Activated T-helper 1 cell treated with anti-CD3 and anti-CD28 coated beads, Interleukin-12 subunit alpha, Interleukin-12 subunit beta, Interleukin-2, Interleukin-4 antibody, amounts not matched to agents 30 ng/mL and 10 ng/mL and 1 ng/mL, durations not matched to agents 14 hours and 24 hours and 36 hours (primary cell): ENCODE measurements around the gene SLC19A1. TPM values are rescaled to one million over a fixed set of nuclear protein-coding genes. Genes with fewer than 3 reads are reported as not detected.

Source experiments
- DNase-seq: peaks from one replicate; pipeline ENCODE4 v3.0.0; 2021; ENCODE audit warnings: low spot score
- H3K27ac Mint-ChIP-seq: one replicate; pipeline ENCODE4 v1.8.0; 2021; ENCODE audit warnings: mild to moderate bottlenecking, mixed read lengths
- H3K27me3 Mint-ChIP-seq: one replicate; pipeline ENCODE4 v1.8.0; 2022; ENCODE audit warnings: mild to moderate bottlenecking, moderate library complexity, mixed read lengths; ENCODE audit not compliant: insufficient read depth
- H3K36me3 Mint-ChIP-seq: one replicate; pipeline ENCODE4 v1.8.0; 2021; ENCODE audit warnings: low read depth, mixed read lengths
- H3K4me1 Mint-ChIP-seq: one replicate; pipeline ENCODE4 v1.8.0; 2021; ENCODE audit warnings: low read depth, mixed read lengths
- H3K4me3 Mint-ChIP-seq: one replicate; pipeline ENCODE4 v1.8.0; 2021; ENCODE audit warnings: mild to moderate bottlenecking, moderate library complexity, mixed read lengths
- H3K9me3 Mint-ChIP-seq: one replicate; pipeline ENCODE4 v1.8.0; 2021; ENCODE audit warnings: mixed read lengths
- intact Hi-C: fragments of 100-400 bp; cut with micrococcal nuclease; formaldehyde crosslinking; loops from one replicate; pipeline ENCODE4 v1.15.1; 2024
- total RNA-seq: library from RNA; stranded (reverse); gene quantifications from 2 replicates; pipeline ENCODE4 v1.2.3, GENCODE V29; 2022

SLC19A1 gene
- total RNA-seq, 1 donor from 2014 or later: 105 TPM

GRCh38 chr21:45468051-45468970 lies 73.9 kb downstream of the SLC19A1 start:
- H3K9me3 Mint-ChIP-seq: no peaks in the 10 kb centered on the region
- intact Hi-C loops: no loop called here
- peaks cover 5% of the 10 kb centered on the region for H3K4me1 Mint-ChIP-seq
- no peak overlapping the region for H3K4me3 Mint-ChIP-seq
- no peak for DNase-seq
- H3K36me3 Mint-ChIP-seq: no peaks in the 10 kb centered on the region
- peaks cover 3% of the 10 kb centered on the region for H3K27me3 Mint-ChIP-seq
- H3K27ac Mint-ChIP-seq: no peak overlapping the region

- intact Hi-C loops: no loop called here
- H3K27ac Mint-ChIP-seq: no peak overlapping the region
- no peaks in the 10 kb centered on the region for H3K36me3 Mint-ChIP-seq
- no peak for DNase-seq
- no peak overlapping the region for H3K4me3 Mint-ChIP-seq
- H3K4me1 Mint-ChIP-seq: peaks cover 5% of the 10 kb centered on the region
- H3K9me3 Mint-ChIP-seq: no peaks in the 10 kb centered on the region
- peaks cover 8% of the 10 kb centered on the region for H3K27me3 Mint-ChIP-seq
Observed at GRCh38 chr21:45467221-45467779, 74.9 kb downstream of the SLC19A1 start.

- intact Hi-C loops: no loop called here
Observed at GRCh38 chr21:45466330-45467220, 75.7 kb downstream of the SLC19A1 start.

DNA sequence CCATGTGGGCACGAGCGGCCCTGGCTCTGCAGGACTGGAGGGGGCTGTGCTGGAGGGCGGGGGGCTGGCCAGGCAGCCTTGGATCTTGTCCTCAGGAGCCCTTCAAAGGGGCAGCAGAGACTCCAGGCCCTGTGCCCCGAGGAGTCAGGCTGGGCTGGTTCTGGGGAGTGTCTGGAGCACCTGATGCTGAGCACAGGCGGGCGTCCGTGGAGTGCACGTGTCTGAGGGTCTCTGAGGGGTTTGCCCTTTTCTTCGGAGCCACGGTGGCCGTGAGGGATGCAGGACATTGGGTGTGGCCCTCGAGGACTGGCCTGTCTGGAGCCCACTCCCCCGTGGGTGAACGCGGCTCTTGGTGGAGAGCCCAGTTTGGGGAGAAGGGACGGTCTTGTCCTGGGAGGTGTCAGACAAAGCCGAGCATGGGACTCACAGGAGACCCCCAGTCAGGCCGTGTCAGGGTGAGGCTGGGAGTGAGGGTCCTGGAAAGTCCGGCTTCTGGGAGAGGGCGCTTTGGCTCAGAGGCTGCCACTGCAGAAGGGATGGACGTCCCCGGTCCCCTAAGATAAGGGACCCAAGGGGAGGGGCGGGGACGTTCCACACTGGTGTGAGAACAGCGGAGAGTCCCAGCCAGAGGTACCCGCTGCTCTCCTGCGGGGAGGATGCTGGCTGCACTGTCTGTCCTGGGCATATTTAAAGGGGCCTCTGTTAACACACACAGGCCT lies 76.5 kb downstream of the SLC19A1 start:
- Mint-ChIP-seq H3K36me3 (no peaks in the 10 kb centered on the region), H3K9me3 (no peaks in the 10 kb centered on the region), H3K4me3 (no peak overlapping the region), H3K27me3 (peaks cover 8% of the 10 kb centered on the region), H3K4me1 (no peaks in the 10 kb centered on the region), H3K27ac (no peak overlapping the region)
- no peak for DNase-seq
- intact Hi-C loops: no loop called here

More at GRCh38 chr21:45466330-45467220, 75.7 kb downstream of the SLC19A1 start:
- DNase-seq: no peak
- Mint-ChIP-seq H3K9me3 (no peaks in the 10 kb centered on the region), H3K4me1 (peaks cover 5% of the 10 kb centered on the region), H3K27ac (no peak overlapping the region), H3K27me3 (peaks cover 8% of the 10 kb centered on the region), H3K4me3 (no peak overlapping the region), H3K36me3 (no peaks in the 10 kb centered on the region)

GRCh38 chr21:45465105-45465504 lies 77.1 kb downstream of the SLC19A1 start:
- intact Hi-C loops: no loop called here
- peaks cover 8% of the 10 kb centered on the region for H3K27me3 Mint-ChIP-seq
- no peak overlapping the region for H3K4me3 Mint-ChIP-seq
- no peaks in the 10 kb centered on the region for H3K4me1 Mint-ChIP-seq
- no peak overlapping the region for H3K27ac Mint-ChIP-seq
- no peaks in the 10 kb centered on the region for H3K9me3 Mint-ChIP-seq
- DNase-seq: no peak
- no peaks in the 10 kb centered on the region for H3K36me3 Mint-ChIP-seq

GRCh38 chr21:45464309-45464708 lies 77.9 kb downstream of the SLC19A1 start:
- intact Hi-C loops: no loop called here
- Mint-ChIP-seq H3K27me3 (peaks cover 8% of the 10 kb centered on the region), H3K4me1 (no peaks in the 10 kb centered on the region), H3K36me3 (no peaks in the 10 kb centered on the region), H3K27ac (no peak overlapping the region), H3K9me3 (no peaks in the 10 kb centered on the region), H3K4me3 (no peak overlapping the region)
- DNase-seq: no peak

- no peak overlapping the region for H3K27ac Mint-ChIP-seq
- intact Hi-C loops: no loop called here
- no peaks in the 10 kb centered on the region for H3K36me3 Mint-ChIP-seq
- H3K4me1 Mint-ChIP-seq: no peaks in the 10 kb centered on the region
- DNase-seq: no peak
- peaks cover 8% of the 10 kb centered on the region for H3K27me3 Mint-ChIP-seq
- H3K9me3 Mint-ChIP-seq: no peaks in the 10 kb centered on the region
- no peak overlapping the region for H3K4me3 Mint-ChIP-seq
Observed at GRCh38 chr21:45463871-45464270, 78.4 kb downstream of the SLC19A1 start.

DNA sequence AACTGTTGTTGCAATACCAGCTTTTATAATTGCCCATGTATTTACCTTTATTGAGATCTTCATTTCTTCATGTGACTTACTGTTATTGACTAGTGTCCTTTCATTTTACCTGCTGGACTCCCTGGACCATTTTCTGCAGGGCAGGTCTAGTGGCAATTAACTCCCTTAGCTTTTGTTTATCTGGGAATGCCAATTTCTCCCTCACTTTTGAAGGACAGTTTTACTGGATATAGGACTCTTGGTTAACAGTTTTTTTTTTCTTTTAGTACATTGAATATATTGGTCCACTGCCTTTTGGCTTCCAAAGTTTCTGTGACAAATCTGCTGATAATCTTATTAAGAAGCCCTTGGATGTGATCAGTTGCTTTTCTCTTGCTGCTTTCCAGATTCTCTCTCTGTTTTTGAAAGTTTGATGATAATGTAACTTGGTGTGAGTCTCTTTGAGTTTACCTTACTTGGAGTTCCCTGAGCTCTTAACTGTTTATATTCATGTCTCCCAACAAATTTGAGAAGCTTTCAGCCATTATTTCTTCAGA lies 80.4 kb downstream of the SLC19A1 start:
- DNase-seq: no peak
- no peaks in the 10 kb centered on the region for H3K36me3 Mint-ChIP-seq
- H3K4me3 Mint-ChIP-seq: no peak overlapping the region
- intact Hi-C loops: no loop called here
- no peaks in the 10 kb centered on the region for H3K9me3 Mint-ChIP-seq
- H3K27ac Mint-ChIP-seq: no peak overlapping the region
- no peaks in the 10 kb centered on the region for H3K4me1 Mint-ChIP-seq
- H3K27me3 Mint-ChIP-seq: peaks cover 8% of the 10 kb centered on the region

- Mint-ChIP-seq H3K9me3 (no peaks in the 10 kb centered on the region), H3K4me1 (no peaks in the 10 kb centered on the region)
- intact Hi-C loops: no loop called here
Observed at GRCh38 chr21:45461369-45461750, 80.9 kb downstream of the SLC19A1 start.

GRCh38 chr21:45460611-45461368 lies 81.5 kb downstream of the SLC19A1 start:
- no peak for DNase-seq
- Mint-ChIP-seq H3K4me3 (no peak overlapping the region), H3K9me3 (no peaks in the 10 kb centered on the region), H3K27ac (no peak overlapping the region), H3K27me3 (peaks cover 8% of the 10 kb centered on the region), H3K4me1 (no peaks in the 10 kb centered on the region), H3K36me3 (no peaks in the 10 kb centered on the region)
- intact Hi-C loops: no loop called here

More at GRCh38 chr21:45461369-45461750, 80.9 kb downstream of the SLC19A1 start:
- no peak overlapping the region for H3K4me3 Mint-ChIP-seq
- DNase-seq: no peak
- H3K27ac Mint-ChIP-seq: no peak overlapping the region
- H3K27me3 Mint-ChIP-seq: peaks cover 8% of the 10 kb centered on the region
- no peaks in the 10 kb centered on the region for H3K36me3 Mint-ChIP-seq

DNA sequence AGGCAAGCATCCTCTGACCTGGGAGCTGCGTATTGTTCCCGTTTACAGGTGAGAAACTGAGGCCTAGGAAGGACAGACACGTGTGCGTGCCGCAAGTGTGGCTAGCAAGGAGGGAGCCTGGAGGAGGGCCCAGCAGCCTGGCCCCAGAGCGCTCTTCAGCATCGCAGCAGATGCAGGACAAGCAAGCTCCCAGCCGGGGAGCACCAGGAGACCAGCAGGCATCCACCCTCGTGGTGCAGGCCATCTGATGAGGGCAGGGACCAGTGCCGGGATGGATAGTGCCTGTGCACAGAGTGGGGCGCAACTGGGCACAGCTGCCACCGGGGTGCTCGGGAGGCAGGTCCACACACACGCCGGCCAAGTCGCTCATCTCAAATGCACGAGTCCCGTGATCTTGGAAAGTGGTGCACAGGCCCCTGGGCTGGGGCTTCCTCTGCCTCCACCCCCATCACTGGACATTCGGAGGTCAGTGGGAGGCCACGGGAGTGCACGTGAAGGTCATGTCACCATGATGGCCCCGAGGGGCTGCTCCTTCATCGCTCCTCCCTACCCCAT lies 82.2 kb downstream of the SLC19A1 start:
- intact Hi-C loops: no loop called here
- Mint-ChIP-seq H3K4me1 (no peaks in the 10 kb centered on the region), H3K27me3 (peaks cover 6% of the 10 kb centered on the region), H3K36me3 (no peaks in the 10 kb centered on the region), H3K27ac (no peak overlapping the region), H3K9me3 (no peaks in the 10 kb centered on the region), H3K4me3 (no peak overlapping the region)
- no peak for DNase-seq
